Muscle of leg (tissue), 11 donors: ENCODE measurements around the gene MYZAP. TPM values are rescaled to one million over a fixed set of nuclear protein-coding genes. Genes with fewer than 3 reads are reported as not detected.
A peak's percentile ranks its signal among the peaks of the same experiment; 100 is the strongest.

Experiments used
- DNase-seq: peaks from one replicate; pipeline ENCODE4 v3.0.0; 2013
- H3K27ac ChIP-seq: one replicate; pipeline ENCODE4 v1.5.1; 2013; ENCODE audit warnings: mild to moderate bottlenecking, low read length, control low read depth
- H3K27me3 ChIP-seq: one replicate; pipeline ENCODE4 v1.6.1; 2013; ENCODE audit warnings: low read length; ENCODE audit not compliant: control insufficient read depth, insufficient read depth
- H3K36me3 ChIP-seq: one replicate; pipeline ENCODE4 v1.6.1; 2013; ENCODE audit warnings: low read length; ENCODE audit not compliant: control insufficient read depth, insufficient read depth
- H3K4me1 ChIP-seq: one replicate; pipeline ENCODE4 v1.6.1; 2013; ENCODE audit warnings: low read length; ENCODE audit not compliant: control insufficient read depth, insufficient read depth
- H3K4me3 ChIP-seq: one replicate; pipeline ENCODE4 v1.5.1; 2013; ENCODE audit warnings: low read length, control low read depth
- H3K9me3 ChIP-seq: replicated peaks from 2 replicates; pipeline ENCODE4 v1.6.1; 2013; ENCODE audit warnings: low read depth, low read length; ENCODE audit not compliant: control insufficient read depth
- WGBS: methylation state at CpG from one replicate; pipeline ENCODE4 v1.1.5; 2013; ENCODE audit warnings: missing lambda C conversion rate; ENCODE audit not compliant: insufficient coverage; 5-methylcytosine and 5-hydroxymethylcytosine counted together
- polyA plus RNA-seq, 8 donors: library from polyadenylated mRNA; unstranded; fragments of 120-200 nt; gene quantifications; one replicate each; pipeline versions ENCODE4 v1.2.1 to v1.2.3, GENCODE V29; 2013; ENCODE audit warnings: inconsistent platforms in 1 of 8, low replicate concordance in 1 of 8; ENCODE audit not compliant: insufficient read length in 8 of 8, insufficient read depth in 1 of 8
- total RNA-seq: library from RNA; stranded (reverse); fragments of 120-200 nt; gene quantifications from one replicate; pipeline ENCODE4 v1.2.4, GENCODE V29; 2013

Gene MYZAP
- total and polyA plus RNA-seq, 9 donors: 2.4 to 4.9 (median 4.0) TPM

DNA sequence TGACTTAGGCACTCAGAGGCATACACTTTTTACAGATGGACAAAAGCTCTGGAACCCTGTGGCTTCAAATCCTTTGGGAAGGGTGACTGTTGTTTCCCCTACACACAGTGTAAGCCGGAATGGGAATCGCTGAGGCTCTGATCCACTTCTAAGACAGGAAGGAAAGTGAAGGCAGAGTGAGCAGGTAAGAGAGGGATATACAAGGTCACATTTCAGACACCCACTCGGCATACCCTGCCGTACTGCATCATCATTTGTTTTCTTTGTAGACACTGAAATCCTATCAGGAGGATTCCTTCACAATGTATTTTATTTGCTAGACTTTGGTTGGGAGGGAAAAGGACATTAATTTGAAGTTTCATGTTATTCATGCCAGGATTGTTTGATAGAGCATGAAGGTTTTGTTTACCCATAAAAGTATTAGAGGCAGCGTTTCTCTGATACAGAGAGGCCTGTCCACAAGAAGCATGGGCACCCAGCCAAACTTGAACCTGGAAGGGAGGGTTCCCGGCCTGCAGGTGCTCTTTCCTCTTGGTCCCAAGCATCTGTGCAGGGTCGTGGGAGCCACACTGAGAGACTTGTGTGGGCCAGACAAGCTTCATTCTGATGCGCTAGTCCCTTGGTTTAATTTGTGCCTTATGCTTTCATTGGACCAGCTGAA is 92.9 kb downstream of the MYZAP start:
- DNase-seq: no peak
- Histone ChIP-seq H3K27me3 (no peaks in the 10 kb centered on the region), H3K9me3 (no peaks in the 10 kb centered on the region), H3K4me1 (no peaks in the 10 kb centered on the region), H3K36me3 (no peaks in the 10 kb centered on the region), H3K4me3 (no peak overlapping the region), H3K27ac (no peak overlapping the region)
- WGBS: 28% methylated on average over 2 of the region's 8 CpGs

DNA sequence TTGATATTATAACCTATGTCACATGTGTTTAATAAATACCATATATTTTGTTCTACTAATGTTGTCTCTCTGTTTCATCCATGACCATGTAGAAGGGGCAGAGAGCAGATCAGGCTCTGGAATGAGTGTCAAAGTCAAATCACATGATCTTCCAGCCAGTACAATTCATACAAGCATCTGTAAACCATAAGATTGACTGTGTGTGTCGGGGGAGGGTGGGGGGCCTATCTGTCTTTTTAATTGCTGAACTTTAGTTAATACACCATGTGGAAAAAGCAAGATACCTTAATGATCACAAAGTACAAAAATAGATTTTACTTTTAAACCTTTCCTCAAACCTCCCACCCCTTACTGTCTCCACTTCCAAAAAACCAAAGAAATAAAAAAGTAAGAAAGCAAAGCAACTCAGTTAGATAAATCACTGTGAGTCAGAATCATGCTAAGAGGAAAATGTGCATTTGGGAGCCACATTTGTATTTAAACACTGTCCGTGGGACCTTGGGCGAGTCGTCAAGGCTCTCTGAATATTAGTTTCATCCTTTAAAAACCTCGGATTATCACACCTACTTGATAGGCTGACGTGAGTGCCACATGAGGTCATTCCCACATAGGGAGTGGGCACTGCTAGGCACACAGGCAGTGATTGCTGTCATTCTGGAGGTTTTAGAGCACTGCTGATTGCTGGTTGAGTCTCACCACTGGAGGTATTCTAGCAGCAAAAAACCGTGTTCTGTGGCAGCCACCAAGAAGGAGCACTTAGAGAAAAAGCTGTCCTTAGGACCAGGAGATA is 93.8 kb downstream of the MYZAP start:
- 60% methylated on average over 5 of the region's 7 CpGs for WGBS
- H3K9me3 ChIP-seq: no peaks in the 10 kb centered on the region

DNA sequence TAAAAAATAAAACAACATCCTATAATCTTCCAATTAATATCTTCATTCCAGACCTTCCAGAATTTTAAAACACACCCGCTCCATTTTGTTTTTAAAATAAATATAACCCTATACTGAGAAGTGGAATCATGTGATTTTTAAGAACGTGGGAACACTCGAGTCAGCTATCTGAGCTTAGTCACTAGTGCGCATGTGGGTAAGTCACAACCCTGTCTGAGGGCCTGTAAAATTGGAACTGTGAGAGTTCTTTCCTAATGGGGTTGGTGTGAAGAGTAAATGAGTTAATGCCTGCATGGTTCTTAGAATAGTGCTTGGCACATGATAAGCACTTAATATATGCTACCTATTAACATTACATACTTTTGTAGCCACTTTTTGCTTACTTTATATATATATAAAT is 95.0 kb downstream of the MYZAP start:
- 100% methylated on average over 1 of the region's 4 CpGs for WGBS
- Histone ChIP-seq H3K27ac (no peak overlapping the region), H3K4me3 (no peak overlapping the region), H3K36me3 (no peaks in the 10 kb centered on the region), H3K9me3 (no peaks in the 10 kb centered on the region), H3K4me1 (no peaks in the 10 kb centered on the region), H3K27me3 (no peaks in the 10 kb centered on the region)
- no peak for DNase-seq

More for the DNA sequence above, 93.8 kb downstream of the MYZAP start:
- no peaks in the 10 kb centered on the region for H3K36me3 ChIP-seq
- H3K4me3 ChIP-seq: no peak overlapping the region
- no peak for DNase-seq
- no peaks in the 10 kb centered on the region for H3K27me3 ChIP-seq
- no peaks in the 10 kb centered on the region for H3K4me1 ChIP-seq
- no peak overlapping the region for H3K27ac ChIP-seq

DNA sequence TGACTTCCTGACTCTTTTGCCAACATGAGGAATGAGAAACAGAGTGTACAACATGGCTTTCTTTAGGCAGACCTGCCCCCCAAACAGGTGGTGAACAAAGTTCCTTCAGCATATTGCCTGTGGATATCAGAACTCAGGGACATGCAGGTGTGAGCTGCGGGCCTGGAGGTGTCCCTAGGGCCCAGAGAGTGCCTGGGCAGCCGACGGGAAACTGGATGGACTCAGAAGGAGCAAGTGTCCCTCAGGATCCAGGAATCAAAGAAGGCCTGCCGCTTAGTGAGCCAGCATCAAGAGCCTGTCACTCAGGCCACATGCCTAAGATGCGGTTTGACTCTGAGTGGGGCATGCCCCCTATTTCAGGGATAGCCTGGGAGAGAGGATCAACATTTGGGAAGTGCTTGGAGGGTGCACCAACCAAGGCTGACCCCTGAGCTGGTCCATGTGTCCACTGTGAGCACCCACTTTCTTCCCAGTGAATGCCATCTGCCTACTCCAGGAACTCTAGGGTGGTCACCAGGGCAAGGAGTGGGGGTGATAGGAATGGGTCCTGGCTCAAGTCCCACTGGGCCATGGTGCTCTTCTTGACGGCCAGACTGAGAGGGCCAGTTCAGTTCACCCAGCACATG is 98.8 kb downstream of the MYZAP start:
- Histone ChIP-seq H3K27ac (no peak overlapping the region), H3K4me3 (no peak overlapping the region), H3K9me3 (no peaks in the 10 kb centered on the region), H3K4me1 (no peaks in the 10 kb centered on the region), H3K36me3 (no peaks in the 10 kb centered on the region), H3K27me3 (no peaks in the 10 kb centered on the region)
- 85% methylated on average over 6 of the region's 6 CpGs for WGBS
- no peak for DNase-seq

DNA sequence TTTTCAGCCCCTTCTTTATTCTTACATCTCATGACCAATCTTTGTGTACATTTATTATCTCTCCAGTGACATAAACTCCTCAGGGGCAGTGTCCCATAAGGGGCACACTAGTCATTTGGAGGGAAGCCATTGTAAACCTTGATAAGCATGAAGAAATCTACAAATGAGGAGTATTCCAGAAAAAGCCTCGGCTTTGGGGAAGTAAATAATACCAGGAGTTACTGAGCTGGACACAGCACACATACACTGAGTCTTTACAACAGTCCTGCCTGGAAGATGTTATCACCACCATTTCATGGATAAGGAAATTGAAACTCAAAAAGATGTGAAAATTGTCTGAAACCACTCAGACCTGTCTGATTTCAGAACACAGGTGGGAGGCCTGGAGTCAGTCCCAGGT is 99.4 kb downstream of the MYZAP start:
- Histone ChIP-seq H3K4me3 (no peak overlapping the region), H3K9me3 (no peaks in the 10 kb centered on the region), H3K27ac (no peak overlapping the region), H3K27me3 (no peaks in the 10 kb centered on the region), H3K36me3 (no peaks in the 10 kb centered on the region), H3K4me1 (no peaks in the 10 kb centered on the region)
- DNase-seq: no peak
- WGBS: no CpG with 5 or more reads among the region's 1 CpG

DNA sequence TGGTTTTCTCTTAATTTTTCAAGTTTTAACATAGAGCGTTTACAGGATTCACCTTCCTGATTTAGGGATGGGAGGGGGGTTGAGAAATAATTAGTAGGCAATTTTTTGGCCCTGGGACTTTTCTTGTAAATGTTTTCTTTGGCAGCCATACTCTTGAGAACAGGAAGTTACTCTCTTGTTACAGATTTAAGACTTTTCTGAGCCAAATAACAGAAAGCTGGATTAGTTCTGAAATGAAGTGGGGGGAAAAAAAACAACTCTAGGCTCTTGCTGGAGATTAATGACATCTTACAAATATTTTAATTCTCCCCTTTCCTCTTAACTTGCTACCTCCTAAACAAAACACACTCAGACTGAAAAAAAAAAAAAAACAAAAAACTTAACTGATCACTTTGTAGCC is 101.0 kb downstream of the MYZAP start:
- Histone ChIP-seq H3K36me3 (no peaks in the 10 kb centered on the region), H3K9me3 (no peaks in the 10 kb centered on the region), H3K4me3 (no peak overlapping the region), H3K4me1 (no peaks in the 10 kb centered on the region), H3K27me3 (no peaks in the 10 kb centered on the region), H3K27ac (peak overlapping the region; percentile 17)
- DNase-seq: peak; percentile 62
- 60% methylated on average over 1 of the region's 1 CpG for WGBS

DNA sequence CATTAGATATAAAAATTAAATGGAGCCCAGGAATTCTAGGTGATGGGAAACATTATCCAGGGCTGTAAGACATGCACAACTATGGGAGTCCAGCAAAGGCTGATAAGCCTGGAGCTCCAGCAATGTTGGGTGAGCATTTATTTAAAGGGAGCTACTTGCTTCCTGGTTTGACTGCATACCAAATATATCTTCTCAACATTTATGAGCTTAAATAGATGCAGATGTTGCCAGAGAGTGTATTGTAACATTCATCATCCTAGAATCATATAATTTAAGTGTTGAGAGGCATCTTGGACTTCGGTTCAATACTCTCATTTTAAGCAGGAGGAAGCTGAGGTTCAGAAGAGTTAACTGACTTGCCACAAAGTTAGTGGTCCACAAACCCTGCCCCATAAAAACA is 102.6 kb downstream of the MYZAP start:
- H3K9me3 ChIP-seq: no peaks in the 10 kb centered on the region
- peak; percentile 11 for DNase-seq
- no peaks in the 10 kb centered on the region for H3K36me3 ChIP-seq
- no peak overlapping the region for H3K27ac ChIP-seq
- no peaks in the 10 kb centered on the region for H3K27me3 ChIP-seq
- H3K4me3 ChIP-seq: no peak overlapping the region
- no peaks in the 10 kb centered on the region for H3K4me1 ChIP-seq
- WGBS: no CpG with 5 or more reads among the region's 1 CpG

DNA sequence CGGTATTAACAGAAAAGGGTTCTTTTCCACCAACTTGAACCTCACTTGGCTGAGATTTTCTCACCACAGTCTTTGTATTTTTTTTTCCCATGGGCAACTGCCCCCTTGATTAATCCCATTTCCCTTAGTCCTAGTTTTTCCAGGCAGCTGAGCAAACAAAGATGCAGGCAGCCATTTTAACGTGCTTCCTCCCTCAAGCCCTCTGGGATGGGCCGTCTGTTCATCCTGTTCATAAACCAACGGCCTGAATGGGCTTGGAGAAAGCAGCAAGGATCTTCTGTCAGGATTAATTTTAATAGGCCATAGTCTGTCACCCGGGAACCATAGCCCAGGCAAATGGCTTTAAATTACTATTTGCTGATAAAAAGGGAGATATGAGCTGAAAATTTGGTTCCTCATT is 104.4 kb downstream of the MYZAP start:
- no peaks in the 10 kb centered on the region for H3K9me3 ChIP-seq
- peaks cover 4% of the 10 kb centered on the region for H3K27me3 ChIP-seq
- no peaks in the 10 kb centered on the region for H3K36me3 ChIP-seq
- H3K27ac ChIP-seq: peak overlapping the region; percentile 20
- peak; percentile 30 for DNase-seq
- 83% methylated on average over 1 of the region's 5 CpGs for WGBS
- no peak overlapping the region for H3K4me3 ChIP-seq
- no peaks in the 10 kb centered on the region for H3K4me1 ChIP-seq

DNA sequence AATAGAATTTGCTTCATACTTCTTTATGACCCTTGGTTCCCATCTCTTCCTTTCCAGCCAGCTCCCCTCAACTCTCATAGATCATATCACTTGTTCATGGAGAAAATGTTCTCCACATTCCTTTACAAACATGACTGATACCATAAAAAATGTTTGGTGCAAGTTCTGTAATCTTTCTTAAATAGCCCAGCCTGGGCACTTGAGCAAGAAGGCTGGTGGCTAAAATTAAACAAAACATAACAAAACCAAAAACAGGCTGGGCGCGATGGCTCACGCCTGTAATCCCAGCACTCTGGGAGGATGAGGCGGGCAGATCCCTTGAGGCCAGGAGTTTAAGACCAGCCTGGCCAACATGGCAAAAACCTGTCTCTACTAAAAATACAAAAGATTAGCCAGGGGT is 105.9 kb downstream of the MYZAP start:
- H3K27ac ChIP-seq: no peak overlapping the region
- peaks cover 5% of the 10 kb centered on the region for H3K27me3 ChIP-seq
- no CpG with 5 or more reads among the region's 4 CpGs for WGBS
- no peak for DNase-seq
- H3K4me3 ChIP-seq: no peak overlapping the region
- no peaks in the 10 kb centered on the region for H3K9me3 ChIP-seq
- H3K36me3 ChIP-seq: no peaks in the 10 kb centered on the region
- no peaks in the 10 kb centered on the region for H3K4me1 ChIP-seq

DNA sequence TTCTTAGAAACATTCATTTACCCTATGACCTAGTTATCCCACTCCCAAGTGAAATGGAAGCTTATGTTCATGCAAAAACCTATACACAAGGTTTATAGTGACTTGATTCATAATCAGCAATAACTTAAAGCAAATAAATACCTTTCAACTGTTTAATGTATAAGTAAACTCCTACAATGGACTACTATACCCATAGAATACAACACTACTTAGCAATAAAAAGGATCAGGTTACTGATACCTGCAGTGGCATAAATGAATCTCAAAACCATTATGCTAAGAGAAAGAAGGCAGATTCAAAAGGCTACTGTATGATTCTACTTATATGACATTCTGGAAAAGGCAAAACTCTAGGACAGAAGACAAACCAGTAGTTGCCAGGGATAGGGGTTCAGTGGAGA is 106.5 kb downstream of the MYZAP start:
- Histone ChIP-seq H3K4me3 (no peak overlapping the region), H3K9me3 (no peaks in the 10 kb centered on the region), H3K4me1 (no peaks in the 10 kb centered on the region), H3K27ac (no peak overlapping the region), H3K36me3 (no peaks in the 10 kb centered on the region), H3K27me3 (peaks cover 5% of the 10 kb centered on the region)
- DNase-seq: no peak
